Measurements from ENCODE around the gene TMED4. TPM values are rescaled to one million over a fixed set of nuclear protein-coding genes. Genes with fewer than 3 reads are reported as not detected.

The TMED4 gene
- total and polyA plus RNA-seq, 2 experiments from 2014 or later: 43.5 to 98.5 TPM

DNA sequence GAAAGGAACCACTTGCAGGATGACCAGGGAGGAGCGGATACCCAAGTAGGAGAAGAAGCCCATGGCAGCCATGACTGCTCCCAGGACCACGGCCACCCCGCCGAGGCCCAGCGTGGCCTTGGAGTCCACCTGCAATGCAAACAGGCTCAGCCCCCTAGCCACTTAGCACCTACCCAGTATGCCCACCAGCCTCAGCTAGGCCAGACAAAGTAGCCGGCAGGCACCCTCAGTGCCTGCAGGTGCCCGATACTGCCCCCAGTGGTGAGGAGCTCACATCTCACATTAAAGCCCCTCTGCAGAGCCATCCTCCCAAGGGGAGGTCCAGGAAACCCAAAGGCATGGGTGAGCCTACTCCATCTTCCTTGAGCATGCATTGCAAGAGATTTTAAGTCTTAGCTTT is 47.5 kb downstream of the TMED4 start:
- no peaks in the 10 kb centered on the region; the same call in 2 of the 3 replicates for H3K4me1 Mint-ChIP-seq
- Histone ChIP-seq H3F3A (replicated peaks; ENCODE audit: low read depth) (no peaks in the 10 kb centered on the region), H2AFZ (peak overlapping the region; percentile 94), H3K27me3 (ENCODE audit: insufficient read depth) (no peaks in the 10 kb centered on the region), H3K79me2 (replicated peaks; ENCODE audit: insufficient read depth) (no peaks in the 10 kb centered on the region), H3K4me2 (no peak overlapping the region), H3K9me2 (ENCODE audit: insufficient read depth) (no peaks in the 10 kb centered on the region), H4K20me1 (replicated peaks; ENCODE audit: insufficient read depth) (no peaks in the 10 kb centered on the region), H3K4me3 (no peak overlapping the region), H3K27ac (ENCODE audit: low read depth) (no peak overlapping the region), H3K36me3 (ENCODE audit: insufficient read depth) (no peaks in the 10 kb centered on the region), H3K4me1 (ENCODE audit: insufficient read depth) (no peaks in the 10 kb centered on the region)
- TF ChIP-seq, protein P1, sequence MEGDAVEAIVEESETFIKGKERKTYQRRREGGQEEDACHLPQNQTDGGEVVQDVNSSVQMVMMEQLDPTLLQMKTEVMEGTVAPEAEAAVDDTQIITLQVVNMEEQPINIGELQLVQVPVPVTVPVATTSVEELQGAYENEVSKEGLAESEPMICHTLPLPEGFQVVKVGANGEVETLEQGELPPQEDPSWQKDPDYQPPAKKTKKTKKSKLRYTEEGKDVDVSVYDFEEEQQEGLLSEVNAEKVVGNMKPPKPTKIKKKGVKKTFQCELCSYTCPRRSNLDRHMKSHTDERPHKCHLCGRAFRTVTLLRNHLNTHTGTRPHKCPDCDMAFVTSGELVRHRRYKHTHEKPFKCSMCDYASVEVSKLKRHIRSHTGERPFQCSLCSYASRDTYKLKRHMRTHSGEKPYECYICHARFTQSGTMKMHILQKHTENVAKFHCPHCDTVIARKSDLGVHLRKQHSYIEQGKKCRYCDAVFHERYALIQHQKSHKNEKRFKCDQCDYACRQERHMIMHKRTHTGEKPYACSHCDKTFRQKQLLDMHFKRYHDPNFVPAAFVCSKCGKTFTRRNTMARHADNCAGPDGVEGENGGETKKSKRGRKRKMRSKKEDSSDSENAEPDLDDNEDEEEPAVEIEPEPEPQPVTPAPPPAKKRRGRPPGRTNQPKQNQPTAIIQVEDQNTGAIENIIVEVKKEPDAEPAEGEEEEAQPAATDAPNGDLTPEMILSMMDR (conservative IDR thresholded peaks at IDR 0.05; ENCODE audit: low read depth in 2 of 2): peak; percentile 84 to 85
- no peak for TF ChIP-seq EZH2phosphoT487 (IDR thresholded peaks at IDR 0.05; ENCODE audit: unreplicated experiment)
- peaks cover 15% of the 10 kb centered on the region for H3K27me3 Mint-ChIP-seq (ENCODE audit: insufficient read depth, low read depth, poor library complexity)
- ATAC-seq: peak; percentile 98
- H3K9me3 Mint-ChIP-seq: no peaks in the 10 kb centered on the region; the same call in 2 of the 3 replicates
- H3K4me3 Mint-ChIP-seq: no peak overlapping the region
- H3K36me3 Mint-ChIP-seq (ENCODE audit: low read depth): no peaks in the 10 kb centered on the region; the same call in 2 of the 3 replicates
- DNase-seq (ENCODE audit: low spot score): peak; percentile 86
- no peak overlapping the region for H3K27ac Mint-ChIP-seq

DNA sequence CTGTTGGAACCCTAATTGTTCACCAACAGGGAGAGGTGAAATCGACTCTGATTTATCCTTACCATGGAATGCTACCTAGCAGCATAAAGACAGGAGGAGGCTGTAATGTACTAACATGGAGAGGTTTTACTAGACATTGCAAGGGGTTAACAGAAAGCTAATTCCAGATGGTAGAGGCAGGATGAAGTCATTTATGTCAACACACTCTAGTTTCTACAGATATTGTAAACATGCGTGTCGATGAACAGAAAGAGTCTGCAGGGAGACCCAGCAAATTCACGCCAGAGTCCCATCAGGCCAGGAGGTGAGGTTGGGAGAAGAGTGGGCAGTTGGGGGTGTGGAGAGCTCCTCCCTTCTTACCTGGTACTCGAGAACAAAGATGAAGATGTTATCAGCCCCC is 47.9 kb downstream of the TMED4 start:
- H2AFZ ChIP-seq: peak overlapping the region; percentile 90
- H4K20me1 ChIP-seq (replicated peaks; ENCODE audit: insufficient read depth): no peaks in the 10 kb centered on the region

DNA sequence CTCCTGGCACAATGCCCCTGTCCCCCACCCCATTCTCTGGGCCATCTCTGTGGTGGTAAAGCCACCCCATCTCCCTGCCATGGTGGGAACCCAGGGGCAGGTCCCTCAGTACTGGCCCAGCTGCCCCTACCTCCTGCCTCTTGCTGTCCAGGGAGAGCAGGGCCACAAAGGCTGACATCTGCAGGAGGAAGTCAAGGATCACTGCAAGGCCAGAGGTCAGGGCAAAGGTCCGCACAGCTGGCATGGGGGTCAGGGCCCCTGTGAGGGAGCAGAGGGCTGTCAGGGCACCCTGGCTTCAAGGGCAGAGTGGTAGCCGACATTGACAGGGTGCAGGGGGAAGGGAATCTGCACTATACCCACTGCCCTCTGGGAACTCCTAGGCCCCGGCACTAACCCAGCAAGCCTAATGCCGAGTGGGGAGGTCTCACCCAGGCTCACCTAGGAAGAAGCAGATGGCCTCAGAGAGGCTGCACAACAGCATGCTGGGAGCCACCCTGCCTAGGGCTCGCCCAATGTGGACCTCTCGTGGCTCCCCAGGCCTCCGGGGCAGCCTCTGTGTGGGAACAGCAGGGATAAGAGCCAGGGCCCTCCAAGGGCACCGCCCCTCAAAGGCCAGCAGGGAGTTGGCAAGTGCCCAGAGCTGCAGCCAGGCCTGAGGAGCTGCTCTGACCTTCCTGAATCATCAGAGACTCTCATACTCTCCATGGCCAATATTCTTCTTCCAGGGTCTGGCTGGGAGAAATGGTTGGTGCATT is 48.6 kb downstream of the TMED4 start:
- Histone ChIP-seq H3K27ac (ENCODE audit: low read depth) (no peak overlapping the region), H3K27me3 (ENCODE audit: insufficient read depth) (no peaks in the 10 kb centered on the region), H3K4me2 (no peak overlapping the region), H3K4me1 (ENCODE audit: insufficient read depth) (no peaks in the 10 kb centered on the region), H4K20me1 (replicated peaks; ENCODE audit: insufficient read depth) (no peaks in the 10 kb centered on the region), H3F3A (replicated peaks; ENCODE audit: low read depth) (no peaks in the 10 kb centered on the region), H3K4me3 (no peak overlapping the region), H3K79me2 (replicated peaks; ENCODE audit: insufficient read depth) (no peaks in the 10 kb centered on the region), H3K36me3 (ENCODE audit: insufficient read depth) (no peaks in the 10 kb centered on the region), H2AFZ (peak overlapping the region; percentile 90; the same call in 1 of the 2 replicates), H3K9me2 (ENCODE audit: insufficient read depth) (no peaks in the 10 kb centered on the region)
- Mint-ChIP-seq H3K4me1 (no peaks in the 10 kb centered on the region; the same call in 2 of the 3 replicates), H3K4me3 (no peak overlapping the region), H3K9me3 (no peaks in the 10 kb centered on the region; the same call in 1 of the 3 replicates), H3K36me3 (ENCODE audit: low read depth) (no peaks in the 10 kb centered on the region; the same call in 2 of the 3 replicates), H3K27me3 (ENCODE audit: insufficient read depth, low read depth, poor library complexity) (peaks cover 15% of the 10 kb centered on the region), H3K27ac (no peak overlapping the region)
- DNase-seq (ENCODE audit: low spot score): no peak
- ATAC-seq: no peak; the same call in 2 of the 3 replicates
- no peak for TF ChIP-seq STAT1 (IDR thresholded peaks at IDR 0.05; ENCODE audit: unreplicated experiment)
- TF ChIP-seq, protein P2, sequence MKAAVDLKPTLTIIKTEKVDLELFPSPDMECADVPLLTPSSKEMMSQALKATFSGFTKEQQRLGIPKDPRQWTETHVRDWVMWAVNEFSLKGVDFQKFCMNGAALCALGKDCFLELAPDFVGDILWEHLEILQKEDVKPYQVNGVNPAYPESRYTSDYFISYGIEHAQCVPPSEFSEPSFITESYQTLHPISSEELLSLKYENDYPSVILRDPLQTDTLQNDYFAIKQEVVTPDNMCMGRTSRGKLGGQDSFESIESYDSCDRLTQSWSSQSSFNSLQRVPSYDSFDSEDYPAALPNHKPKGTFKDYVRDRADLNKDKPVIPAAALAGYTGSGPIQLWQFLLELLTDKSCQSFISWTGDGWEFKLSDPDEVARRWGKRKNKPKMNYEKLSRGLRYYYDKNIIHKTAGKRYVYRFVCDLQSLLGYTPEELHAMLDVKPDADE (IDR thresholded peaks at IDR 0.05): no peak
- TF ChIP-seq, protein P3, sequence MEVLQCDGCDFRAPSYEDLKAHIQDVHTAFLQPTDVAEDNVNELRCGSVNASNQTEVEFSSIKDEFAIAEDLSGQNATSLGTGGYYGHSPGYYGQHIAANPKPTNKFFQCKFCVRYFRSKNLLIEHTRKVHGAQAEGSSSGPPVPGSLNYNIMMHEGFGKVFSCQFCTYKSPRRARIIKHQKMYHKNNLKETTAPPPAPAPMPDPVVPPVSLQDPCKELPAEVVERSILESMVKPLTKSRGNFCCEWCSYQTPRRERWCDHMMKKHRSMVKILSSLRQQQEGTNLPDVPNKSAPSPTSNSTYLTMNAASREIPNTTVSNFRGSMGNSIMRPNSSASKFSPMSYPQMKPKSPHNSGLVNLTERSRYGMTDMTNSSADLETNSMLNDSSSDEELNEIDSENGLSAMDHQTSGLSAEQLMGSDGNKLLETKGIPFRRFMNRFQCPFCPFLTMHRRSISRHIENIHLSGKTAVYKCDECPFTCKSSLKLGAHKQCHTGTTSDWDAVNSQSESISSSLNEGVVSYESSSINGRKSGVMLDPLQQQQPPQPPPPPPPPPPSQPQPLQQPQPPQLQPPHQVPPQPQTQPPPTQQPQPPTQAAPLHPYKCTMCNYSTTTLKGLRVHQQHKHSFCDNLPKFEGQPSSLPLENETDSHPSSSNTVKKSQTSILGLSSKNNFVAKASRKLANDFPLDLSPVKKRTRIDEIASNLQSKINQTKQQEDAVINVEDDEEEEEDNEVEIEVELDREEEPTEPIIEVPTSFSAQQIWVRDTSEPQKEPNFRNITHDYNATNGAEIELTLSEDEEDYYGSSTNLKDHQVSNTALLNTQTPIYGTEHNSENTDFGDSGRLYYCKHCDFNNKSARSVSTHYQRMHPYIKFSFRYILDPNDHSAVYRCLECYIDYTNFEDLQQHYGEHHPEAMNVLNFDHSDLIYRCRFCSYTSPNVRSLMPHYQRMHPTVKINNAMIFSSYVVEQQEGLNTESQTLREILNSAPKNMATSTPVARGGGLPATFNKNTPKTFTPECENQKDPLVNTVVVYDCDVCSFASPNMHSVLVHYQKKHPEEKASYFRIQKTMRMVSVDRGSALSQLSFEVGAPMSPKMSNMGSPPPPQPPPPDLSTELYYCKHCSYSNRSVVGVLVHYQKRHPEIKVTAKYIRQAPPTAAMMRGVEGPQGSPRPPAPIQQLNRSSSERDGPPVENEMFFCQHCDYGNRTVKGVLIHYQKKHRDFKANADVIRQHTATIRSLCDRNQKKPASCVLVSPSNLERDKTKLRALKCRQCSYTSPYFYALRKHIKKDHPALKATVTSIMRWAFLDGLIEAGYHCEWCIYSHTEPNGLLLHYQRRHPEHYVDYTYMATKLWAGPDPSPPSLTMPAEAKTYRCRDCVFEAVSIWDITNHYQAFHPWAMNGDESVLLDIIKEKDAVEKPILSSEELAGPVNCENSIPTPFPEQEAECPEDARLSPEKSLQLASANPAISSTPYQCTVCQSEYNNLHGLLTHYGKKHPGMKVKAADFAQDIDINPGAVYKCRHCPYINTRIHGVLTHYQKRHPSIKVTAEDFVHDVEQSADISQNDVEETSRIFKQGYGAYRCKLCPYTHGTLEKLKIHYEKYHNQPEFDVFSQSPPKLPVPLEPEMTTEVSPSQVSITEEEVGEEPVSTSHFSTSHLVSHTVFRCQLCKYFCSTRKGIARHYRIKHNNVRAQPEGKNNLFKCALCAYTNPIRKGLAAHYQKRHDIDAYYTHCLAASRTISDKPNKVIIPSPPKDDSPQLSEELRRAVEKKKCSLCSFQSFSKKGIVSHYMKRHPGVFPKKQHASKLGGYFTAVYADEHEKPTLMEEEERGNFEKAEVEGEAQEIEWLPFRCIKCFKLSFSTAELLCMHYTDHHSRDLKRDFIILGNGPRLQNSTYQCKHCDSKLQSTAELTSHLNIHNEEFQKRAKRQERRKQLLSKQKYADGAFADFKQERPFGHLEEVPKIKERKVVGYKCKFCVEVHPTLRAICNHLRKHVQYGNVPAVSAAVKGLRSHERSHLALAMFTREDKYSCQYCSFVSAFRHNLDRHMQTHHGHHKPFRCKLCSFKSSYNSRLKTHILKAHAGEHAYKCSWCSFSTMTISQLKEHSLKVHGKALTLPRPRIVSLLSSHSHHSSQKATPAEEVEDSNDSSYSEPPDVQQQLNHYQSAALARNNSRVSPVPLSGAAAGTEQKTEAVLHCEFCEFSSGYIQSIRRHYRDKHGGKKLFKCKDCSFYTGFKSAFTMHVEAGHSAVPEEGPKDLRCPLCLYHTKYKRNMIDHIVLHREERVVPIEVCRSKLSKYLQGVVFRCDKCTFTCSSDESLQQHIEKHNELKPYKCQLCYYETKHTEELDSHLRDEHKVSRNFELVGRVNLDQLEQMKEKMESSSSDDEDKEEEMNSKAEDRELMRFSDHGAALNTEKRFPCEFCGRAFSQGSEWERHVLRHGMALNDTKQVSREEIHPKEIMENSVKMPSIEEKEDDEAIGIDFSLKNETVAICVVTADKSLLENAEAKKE (CRISPR knock-in tag; IDR thresholded peaks at IDR 0.05): no peak

More for the DNA sequence above, 47.9 kb downstream of the TMED4 start:
- H3K4me1 Mint-ChIP-seq: no peaks in the 10 kb centered on the region; the same call in 2 of the 3 replicates
- H3K27me3 Mint-ChIP-seq (ENCODE audit: insufficient read depth, low read depth, poor library complexity): peaks cover 13% of the 10 kb centered on the region
- DNase-seq (ENCODE audit: low spot score): no peak
- Histone ChIP-seq H3K4me3 (no peak overlapping the region), H3K27ac (ENCODE audit: low read depth) (no peak overlapping the region), H3K79me2 (replicated peaks; ENCODE audit: insufficient read depth) (no peaks in the 10 kb centered on the region), H3K4me2 (no peak overlapping the region), H3K9me2 (ENCODE audit: insufficient read depth) (no peaks in the 10 kb centered on the region), H3K4me1 (ENCODE audit: insufficient read depth) (no peaks in the 10 kb centered on the region), H3K27me3 (ENCODE audit: insufficient read depth) (no peaks in the 10 kb centered on the region), H3F3A (replicated peaks; ENCODE audit: low read depth) (no peaks in the 10 kb centered on the region), H3K36me3 (ENCODE audit: insufficient read depth) (no peaks in the 10 kb centered on the region)
- no peak for TF ChIP-seq EZH2 (IDR thresholded peaks at IDR 0.05; ENCODE audit: low read depth, unreplicated experiment)
- H3K36me3 Mint-ChIP-seq (ENCODE audit: low read depth): no peaks in the 10 kb centered on the region; the same call in 2 of the 3 replicates
- no peak for ATAC-seq
- no peak overlapping the region; the same call in 2 of the 3 replicates for H3K4me3 Mint-ChIP-seq
- no peak overlapping the region for H3K27ac Mint-ChIP-seq
- no peaks in the 10 kb centered on the region; the same call in 2 of the 3 replicates for H3K9me3 Mint-ChIP-seq
